Muscle layer of duodenum (tissue), 2 donors: ENCODE results near the gene MBD2.

ENCODE experiments used
- H3K27ac ChIP-seq: one replicate; pipeline ENCODE4 v1.7.0; 2013; ENCODE audit warnings: mild to moderate bottlenecking, low read length
- H3K27me3 ChIP-seq: one replicate; pipeline ENCODE4 v1.7.0; 2013; ENCODE audit warnings: low read depth, mild to moderate bottlenecking, control low read depth, low read length
- H3K36me3 ChIP-seq, 2 donors: one replicate each; pipeline ENCODE4 v1.7.0; 2013; ENCODE audit warnings: low read length in 2 of 2, control low read depth in 1 of 2, mild to moderate bottlenecking in 1 of 2; ENCODE audit not compliant: insufficient read depth in 2 of 2, control insufficient read depth in 1 of 2
- H3K4me1 ChIP-seq, 2 donors: one replicate each; pipeline ENCODE4 v1.7.0; 2013; ENCODE audit warnings: low read length in 2 of 2, mild to moderate bottlenecking in 2 of 2, control low read depth in 1 of 2, moderate library complexity in 1 of 2; ENCODE audit not compliant: insufficient read depth in 2 of 2, control insufficient read depth in 1 of 2
- H3K4me3 ChIP-seq, 2 donors: one replicate each; pipeline ENCODE4 v1.7.0; 2013; ENCODE audit warnings: low read length in 2 of 2, low read depth in 1 of 2, mild to moderate bottlenecking in 1 of 2
- H3K9me3 ChIP-seq, 2 donors: one replicate each; pipeline ENCODE4 v1.7.0; 2013; ENCODE audit warnings: low read length in 2 of 2, control low read depth in 1 of 2, mild to moderate bottlenecking in 1 of 2; ENCODE audit not compliant: control insufficient read depth in 1 of 2
- donor health status: healthy.

MBD2 gene

GRCh38 chr18:54192415-54192814 is 32.1 kb downstream of the MBD2 start:
- Histone ChIP-seq H3K36me3 (peaks cover 4 to 10% of the 10 kb centered on the region in 2 donors), H3K4me3 (no peak overlapping the region), H3K27ac (no peak overlapping the region), H3K4me1 (no peaks in the 10 kb centered on the region), H3K27me3 (no peaks in the 10 kb centered on the region), H3K9me3 (no peaks in the 10 kb centered on the region)

GRCh38 chr18:54191352-54191751 is 33.1 kb downstream of the MBD2 start:
- peaks cover 6 to 15% of the 10 kb centered on the region in 2 donors for H3K36me3 ChIP-seq
- H3K4me3 ChIP-seq, result no peak overlapping the region
- H3K27me3 ChIP-seq, result no peaks in the 10 kb centered on the region

GRCh38 chr18:54187372-54187771 is 37.1 kb downstream of the MBD2 start:
- Histone ChIP-seq H3K27ac (no peak overlapping the region), H3K4me3 (no peak overlapping the region), H3K4me1 (no peaks in the 10 kb centered on the region), H3K9me3 (no peaks in the 10 kb centered on the region), H3K36me3 (peaks cover 6 to 26% of the 10 kb centered on the region in 2 donors), H3K27me3 (no peaks in the 10 kb centered on the region)

More at GRCh38 chr18:54191352-54191751, 33.1 kb downstream of the MBD2 start:
- H3K4me1 ChIP-seq, result no peaks in the 10 kb centered on the region
- H3K9me3 ChIP-seq, result no peaks in the 10 kb centered on the region
- H3K27ac ChIP-seq, result no peak overlapping the region

- Histone ChIP-seq H3K36me3 (peaks cover 9 to 26% of the 10 kb centered on the region in 2 donors), H3K9me3 (no peaks in the 10 kb centered on the region), H3K27me3 (no peaks in the 10 kb centered on the region), H3K27ac (no peak overlapping the region), H3K4me1 (no peaks in the 10 kb centered on the region), H3K4me3 (no peak overlapping the region)
Observed at GRCh38 chr18:54184836-54185235, 39.6 kb downstream of the MBD2 start.

- no peak overlapping the region for H3K4me3 ChIP-seq
- no peaks in the 10 kb centered on the region for H3K4me1 ChIP-seq
- H3K36me3 ChIP-seq, result peaks cover 9 to 26% of the 10 kb centered on the region in 2 donors
- H3K27ac ChIP-seq, result no peak overlapping the region
- no peaks in the 10 kb centered on the region for H3K9me3 ChIP-seq
- H3K27me3 ChIP-seq, result no peaks in the 10 kb centered on the region
Observed at GRCh38 chr18:54183390-54183789, 41.1 kb downstream of the MBD2 start.

- peaks cover 3 to 16% of the 10 kb centered on the region in 2 donors for H3K36me3 ChIP-seq
- H3K27me3 ChIP-seq, result no peaks in the 10 kb centered on the region
- no peaks in the 10 kb centered on the region for H3K4me1 ChIP-seq
- H3K4me3 ChIP-seq, result no peak overlapping the region
- no peak overlapping the region for H3K27ac ChIP-seq
- H3K9me3 ChIP-seq, result no peaks in the 10 kb centered on the region
Observed at GRCh38 chr18:54181856-54182602, 42.4 kb downstream of the MBD2 start.

- H3K4me3 ChIP-seq, result no peak overlapping the region
- H3K9me3 ChIP-seq, result no peaks in the 10 kb centered on the region
- peaks cover 0 to 11% of the 10 kb centered on the region in 2 donors for H3K36me3 ChIP-seq
- no peaks in the 10 kb centered on the region for H3K4me1 ChIP-seq
- no peaks in the 10 kb centered on the region for H3K27me3 ChIP-seq
- H3K27ac ChIP-seq, result no peak overlapping the region
Observed at GRCh38 chr18:54173980-54174630, 50.4 kb downstream of the MBD2 start.

GRCh38 chr18:54173250-54173649 is 51.2 kb downstream of the MBD2 start:
- Histone ChIP-seq H3K27me3 (no peaks in the 10 kb centered on the region), H3K9me3 (no peaks in the 10 kb centered on the region), H3K27ac (no peak overlapping the region), H3K4me3 (no peak overlapping the region), H3K36me3 (peaks cover 0 to 11% of the 10 kb centered on the region in 2 donors), H3K4me1 (no peaks in the 10 kb centered on the region)

GRCh38 chr18:54169431-54170403 is 54.8 kb downstream of the MBD2 start:
- H3K4me1 ChIP-seq, result no peaks in the 10 kb centered on the region
- no peak overlapping the region for H3K27ac ChIP-seq
- no peaks in the 10 kb centered on the region for H3K27me3 ChIP-seq
- H3K36me3 ChIP-seq, result peaks cover 10 to 17% of the 10 kb centered on the region in 2 donors
- H3K4me3 ChIP-seq, result no peak overlapping the region
- no peaks in the 10 kb centered on the region for H3K9me3 ChIP-seq

GRCh38 chr18:54165450-54165849 is 59.0 kb downstream of the MBD2 start:
- no peaks in the 10 kb centered on the region for H3K4me1 ChIP-seq
- no peaks in the 10 kb centered on the region for H3K27me3 ChIP-seq
- no peaks in the 10 kb centered on the region for H3K9me3 ChIP-seq
- no peak overlapping the region for H3K27ac ChIP-seq
- H3K4me3 ChIP-seq, result no peak overlapping the region
- peaks cover 24 to 32% of the 10 kb centered on the region in 2 donors for H3K36me3 ChIP-seq

- H3K27me3 ChIP-seq, result no peaks in the 10 kb centered on the region
- H3K36me3 ChIP-seq, result peaks cover 40 to 49% of the 10 kb centered on the region in 2 donors
- H3K4me1 ChIP-seq, result no peaks in the 10 kb centered on the region
- H3K27ac ChIP-seq, result no peak overlapping the region
- no peak overlapping the region for H3K4me3 ChIP-seq
- H3K9me3 ChIP-seq, result no peaks in the 10 kb centered on the region
Observed at GRCh38 chr18:54163453-54163852, 61.0 kb downstream of the MBD2 start.
